ENCODE data around the gene SLMAP.
A peak's percentile ranks its signal among the peaks of the same experiment; 100 is the strongest.

The SLMAP gene

GRCh38 chr3:57952651-57953050 is 196.5 kb downstream of the SLMAP start:
- no peak overlapping the region for H3K4me3 ChIP-seq (ENCODE audit: control insufficient read depth, low read depth, low read length)
- DNase-seq (ENCODE audit: low read depth) = no peak
- no peak for TF ChIP-seq CTCF (IDR thresholded peaks at IDR 0.05; ENCODE audit: control insufficient read depth, insufficient read depth, low read depth, low read length, missing control alignments)

- H3K4me3 ChIP-seq (ENCODE audit: control insufficient read depth, low read depth, low read length) = no peak overlapping the region
- DNase-seq (ENCODE audit: low read depth) = no peak
- TF ChIP-seq CTCF (IDR thresholded peaks at IDR 0.05; ENCODE audit: control insufficient read depth, insufficient read depth, low read depth, low read length, missing control alignments) = no peak
Measured at GRCh38 chr3:57953576-57953975, 197.5 kb downstream of the SLMAP start.

GRCh38 chr3:57956119-57956832 is 200.2 kb downstream of the SLMAP start:
- no peak for TF ChIP-seq CTCF (IDR thresholded peaks at IDR 0.05; ENCODE audit: control insufficient read depth, insufficient read depth, low read depth, low read length, missing control alignments)
- DNase-seq (ENCODE audit: low read depth) = peak; percentile 96
- H3K4me3 ChIP-seq (ENCODE audit: control insufficient read depth, low read depth, low read length) = no peak overlapping the region

GRCh38 chr3:57956833-57957174 is 200.7 kb downstream of the SLMAP start:
- no peak overlapping the region for H3K4me3 ChIP-seq (ENCODE audit: control insufficient read depth, low read depth, low read length)
- no peak for DNase-seq (ENCODE audit: low read depth)
- TF ChIP-seq CTCF (IDR thresholded peaks at IDR 0.05; ENCODE audit: control insufficient read depth, insufficient read depth, low read depth, low read length, missing control alignments) = no peak

GRCh38 chr3:57957824-57958223 is 201.7 kb downstream of the SLMAP start:
- no peak overlapping the region for H3K4me3 ChIP-seq (ENCODE audit: control insufficient read depth, low read depth, low read length)
- no peak for TF ChIP-seq CTCF (IDR thresholded peaks at IDR 0.05; ENCODE audit: control insufficient read depth, insufficient read depth, low read depth, low read length, missing control alignments)
- DNase-seq (ENCODE audit: low read depth) = no peak

- DNase-seq (ENCODE audit: low read depth) = no peak
- no peak overlapping the region for H3K4me3 ChIP-seq (ENCODE audit: control insufficient read depth, low read depth, low read length)
- no peak for TF ChIP-seq CTCF (IDR thresholded peaks at IDR 0.05; ENCODE audit: control insufficient read depth, insufficient read depth, low read depth, low read length, missing control alignments)
Measured at GRCh38 chr3:57958642-57959422, 202.7 kb downstream of the SLMAP start.

Measured in AG09309 (cell line).